ENCODE results near the gene SLU7.
A peak's percentile ranks its signal among the peaks of the same experiment; 100 is the strongest.
"Not testable (repeated sequence)": the region's sequence is repeated elsewhere in the genome, so short reads cannot be mapped to it uniquely, and the experiment has no call there.

Gene SLU7

DNA sequence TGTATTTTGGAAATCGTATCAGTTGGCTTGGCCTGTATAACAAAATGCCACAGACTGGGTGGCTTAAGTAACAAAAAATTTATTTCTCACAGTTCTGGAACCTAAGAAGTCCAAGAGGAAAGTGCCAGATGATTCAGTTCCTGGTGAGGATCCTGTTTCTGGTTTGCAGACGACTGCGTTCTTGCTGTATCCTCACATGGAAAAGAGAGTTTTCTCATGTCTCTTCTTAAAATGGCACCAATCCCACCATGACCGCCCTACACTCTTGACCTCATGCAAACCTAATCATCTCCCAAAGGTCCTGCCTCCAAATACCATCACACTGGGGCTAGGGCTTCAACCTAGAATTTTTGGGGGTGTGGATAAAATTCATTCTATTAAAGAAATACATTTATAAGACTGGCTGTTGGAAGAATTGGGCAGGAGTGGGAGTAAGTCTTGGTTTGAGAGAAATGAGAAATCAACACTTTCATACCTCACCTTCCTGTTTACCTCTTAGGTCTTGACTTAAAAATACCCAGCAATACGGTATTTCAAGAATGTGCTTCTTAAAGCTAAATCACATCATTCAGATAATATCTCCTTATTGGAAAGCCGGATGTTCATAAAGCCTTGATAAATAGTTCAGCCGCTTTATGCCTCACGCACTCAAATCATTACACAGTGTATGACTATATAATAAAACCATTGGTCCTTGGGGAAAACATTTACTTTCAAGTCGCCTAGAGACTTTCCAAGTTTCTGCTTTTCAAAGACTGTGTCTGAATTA lies 31.5 kb upstream of the SLU7 start:
- DNase-seq, result no peak

DNA sequence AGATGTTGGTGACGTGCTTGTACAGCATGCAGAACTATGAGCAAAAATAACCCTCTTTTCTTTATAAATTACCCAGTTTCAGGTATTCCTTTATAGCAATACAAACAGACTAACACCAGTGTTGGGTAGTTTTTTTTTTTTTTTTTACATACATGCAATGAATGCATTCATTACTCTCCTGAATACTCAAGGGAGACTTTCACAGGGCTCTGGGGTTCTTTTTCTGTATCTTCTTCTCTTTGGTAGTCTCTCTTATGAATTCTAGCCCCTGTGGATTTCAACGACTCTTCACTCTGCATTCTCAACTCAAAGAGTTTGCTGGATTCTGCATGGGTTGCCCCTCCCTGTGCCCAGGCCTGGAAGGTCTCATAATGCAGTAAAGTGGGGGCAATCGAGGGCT lies 30.6 kb upstream of the SLU7 start:
- DNase-seq, result no peak

DNA sequence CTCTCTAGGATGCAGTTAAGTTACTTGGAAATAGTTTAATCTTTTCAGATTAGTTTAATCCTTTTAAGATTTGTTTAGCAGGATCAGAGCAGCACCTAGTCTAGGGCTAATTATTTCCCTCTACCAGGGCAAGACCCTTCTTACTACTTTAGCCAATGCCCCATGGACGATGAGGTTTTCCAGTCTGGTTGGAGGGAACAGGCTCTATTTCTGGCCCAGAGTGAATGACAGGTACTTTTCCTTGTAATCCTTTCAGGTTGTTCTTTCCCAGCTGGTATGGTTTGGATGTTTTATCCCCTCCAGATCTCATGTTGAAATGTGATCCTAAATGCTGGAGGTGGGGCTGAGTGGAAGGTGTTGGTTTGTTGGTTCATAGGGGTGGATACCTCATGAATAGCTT lies 30.0 kb upstream of the SLU7 start:
- no peak for DNase-seq

DNA sequence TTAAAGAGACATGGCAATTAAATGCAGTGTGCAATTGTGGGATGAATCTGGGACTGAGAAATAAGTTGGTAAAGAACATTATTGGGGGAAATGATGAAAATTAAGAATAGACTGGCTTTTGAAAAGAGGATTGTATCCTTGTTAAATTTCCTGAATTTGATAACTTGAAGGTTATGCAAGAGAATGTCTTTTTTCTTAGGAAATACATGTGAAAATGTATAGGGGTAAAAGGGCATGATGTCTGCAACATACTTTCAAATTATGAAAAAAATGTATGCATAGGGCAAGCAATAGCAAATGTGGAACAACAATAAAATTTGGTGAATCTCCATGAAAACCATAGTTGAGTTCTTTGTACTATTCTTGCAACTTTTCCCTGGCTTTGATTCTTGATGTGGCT lies 26.9 kb upstream of the SLU7 start:
- no peak for DNase-seq

DNA sequence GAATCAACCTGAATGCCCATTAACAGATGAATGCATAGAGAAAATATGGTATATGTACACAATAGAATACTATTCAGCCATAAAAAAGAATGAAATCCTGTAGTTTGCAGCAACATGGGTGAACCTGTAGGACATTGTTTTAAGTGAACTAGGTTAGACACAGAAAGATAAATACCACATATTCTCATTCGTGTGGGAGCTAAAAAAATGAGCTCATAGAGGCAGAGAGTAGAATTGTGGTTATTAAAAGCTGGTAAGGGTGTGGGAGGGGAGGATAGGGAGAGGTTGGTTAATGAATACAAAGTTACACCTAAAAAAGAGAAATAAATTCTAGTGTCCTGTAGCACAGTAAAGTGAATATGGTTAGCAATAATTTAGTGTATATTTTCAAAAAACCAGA lies 26.3 kb upstream of the SLU7 start:
- no peak for DNase-seq

DNA sequence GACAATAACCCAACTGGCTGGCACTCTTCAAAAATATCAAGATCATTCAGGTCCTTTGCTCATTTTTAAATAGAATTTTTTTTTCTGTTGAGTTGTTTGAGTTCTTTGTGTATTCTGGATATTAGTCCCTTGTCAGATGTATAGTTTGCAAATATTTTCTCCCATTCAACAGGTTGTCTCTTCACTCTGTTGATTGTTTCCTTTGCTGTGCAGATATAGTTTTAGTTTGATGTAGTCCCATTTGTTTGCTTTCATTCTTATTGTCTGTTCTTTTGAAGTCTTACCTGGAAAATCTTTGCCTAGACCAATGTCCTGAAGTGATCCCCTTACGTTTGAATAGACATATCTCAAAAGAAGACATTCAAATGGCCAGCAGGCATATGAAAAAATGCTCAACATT lies 25.5 kb upstream of the SLU7 start:
- no peak for DNase-seq

DNA sequence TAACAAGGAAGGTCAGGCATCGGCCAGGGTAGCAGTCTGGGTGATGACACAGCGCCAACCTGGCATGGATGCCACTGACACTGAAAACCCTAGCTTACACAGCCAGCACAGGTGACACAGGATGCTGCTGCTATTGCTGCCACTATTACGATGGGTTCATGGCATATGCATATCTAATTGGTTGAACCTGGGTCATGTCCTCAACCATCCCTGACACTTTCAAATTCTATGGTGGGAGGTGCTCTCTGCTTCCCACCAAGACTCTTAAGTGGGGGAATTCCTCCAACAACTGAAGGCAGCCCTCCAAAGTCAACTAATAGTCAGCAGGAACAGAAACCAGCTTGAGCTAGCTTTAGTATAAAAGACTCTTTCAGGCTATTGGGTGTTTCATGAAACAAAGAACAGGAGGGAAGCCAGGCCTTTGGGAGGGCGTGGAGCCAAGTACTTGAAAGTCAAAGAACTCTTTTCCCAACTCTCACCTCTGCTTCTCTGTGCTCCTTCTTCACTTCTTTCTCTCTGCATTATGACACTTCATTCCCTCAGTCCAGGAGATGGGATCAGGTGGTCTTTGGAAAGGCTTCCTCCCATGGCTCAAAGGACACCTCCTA lies 24.0 kb upstream of the SLU7 start:
- DNase-seq, result peak; percentile 15

DNA sequence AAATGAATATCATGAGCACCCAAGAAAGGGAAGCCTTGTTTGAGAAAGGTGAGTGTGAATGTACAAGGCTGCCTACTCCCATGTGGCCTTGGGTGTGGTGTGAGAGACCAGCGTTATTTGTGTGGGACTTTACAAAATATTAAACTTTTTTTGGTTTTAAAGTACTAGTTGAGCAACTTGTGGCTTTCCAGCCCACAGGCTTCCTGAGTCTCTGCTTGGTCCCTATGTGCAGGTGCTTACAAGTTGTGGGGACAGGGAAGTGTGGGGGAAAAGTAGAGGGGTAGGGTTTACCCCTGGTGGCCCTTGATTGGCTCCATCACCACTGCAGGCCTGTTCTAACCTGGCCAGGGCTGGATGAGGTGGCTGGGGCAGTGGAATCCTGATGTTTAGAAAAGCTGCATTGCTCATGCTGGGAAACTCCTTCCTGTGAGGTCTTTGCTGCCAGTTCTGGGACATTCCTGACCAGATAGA lies 22.5 kb upstream of the SLU7 start:
- no peak for DNase-seq

DNA sequence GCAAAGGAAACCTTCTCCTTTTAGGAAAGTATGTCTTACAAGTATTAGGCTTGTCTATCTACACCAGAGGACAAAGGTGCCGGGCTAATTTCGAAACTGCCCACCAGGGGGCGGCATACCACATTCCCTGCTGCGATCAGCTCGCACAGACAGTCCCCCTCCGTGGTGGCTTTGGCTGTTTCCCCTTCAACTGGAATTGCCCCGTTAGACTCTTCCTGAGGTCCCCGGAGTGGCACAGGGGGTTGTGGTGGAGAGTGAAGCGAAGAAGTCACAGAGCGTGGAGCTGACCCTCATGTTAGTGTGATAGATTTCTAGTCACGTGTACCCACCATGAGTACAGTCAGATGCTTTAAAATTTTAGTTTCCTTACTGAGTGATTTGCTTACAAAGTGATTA lies 20.3 kb upstream of the SLU7 start:
- DNase-seq, result peak; percentile 80

DNA sequence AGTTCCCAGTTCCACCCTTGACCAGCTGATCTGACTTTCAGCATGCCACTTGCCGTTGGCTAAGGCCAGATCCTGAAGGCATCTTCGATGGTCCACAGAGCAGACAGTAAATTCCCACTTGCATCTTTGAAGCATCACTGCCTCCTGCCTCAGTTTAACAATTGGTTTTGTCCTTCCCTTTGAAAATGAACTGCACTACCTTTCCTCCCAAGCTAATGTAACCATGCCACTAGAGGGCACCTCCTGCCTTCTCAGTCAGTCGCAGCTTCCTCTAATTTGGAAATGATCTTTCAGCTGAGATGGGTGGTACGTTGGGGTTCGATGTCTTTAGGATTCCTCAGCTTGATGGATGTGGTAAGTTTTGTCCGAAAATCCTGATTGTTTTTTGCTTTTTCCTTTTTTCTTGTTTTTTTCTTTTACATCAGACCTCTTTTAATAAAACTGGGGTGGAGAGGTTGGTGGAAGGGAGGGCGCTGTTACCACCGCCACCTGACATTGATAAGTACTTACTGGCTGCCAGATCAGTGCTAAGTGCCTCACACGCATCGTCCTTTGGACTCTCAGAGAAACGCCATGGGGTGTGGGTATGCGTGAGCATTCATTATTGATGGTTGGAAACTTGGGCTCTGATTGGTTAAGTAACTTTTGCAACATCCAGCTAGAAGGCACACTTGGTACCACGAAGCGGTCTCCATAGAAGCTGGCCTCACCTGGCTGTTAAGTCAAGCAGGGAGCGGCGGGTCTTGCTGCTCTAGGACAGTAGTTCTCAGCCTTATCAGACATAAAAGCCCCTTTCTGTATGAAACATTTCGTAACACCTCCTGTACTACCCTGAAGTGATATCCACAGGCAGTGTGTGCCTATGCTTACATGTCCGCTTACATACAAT lies 19.7 kb upstream of the SLU7 start:
- DNase-seq, result peak; percentile 63

DNA sequence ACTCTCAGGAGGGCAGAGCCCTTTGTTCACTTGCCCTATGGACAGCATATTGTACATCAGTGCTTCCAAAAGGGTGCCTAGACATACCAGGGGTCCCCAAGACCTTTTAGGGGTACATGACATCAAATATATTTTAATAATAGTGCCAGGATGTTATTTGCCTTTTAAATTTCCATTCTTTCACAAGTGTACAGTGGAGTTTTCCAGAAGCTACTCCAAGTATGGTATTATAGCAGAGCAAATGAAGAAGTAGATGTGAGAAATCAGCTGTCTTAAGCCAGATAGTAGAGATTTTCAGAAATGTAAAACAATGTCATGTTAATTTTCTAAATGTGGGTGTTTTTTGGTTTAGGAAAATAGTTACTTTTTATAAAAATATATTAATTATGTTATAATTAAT lies 18.4 kb upstream of the SLU7 start:
- no peak for DNase-seq

DNA sequence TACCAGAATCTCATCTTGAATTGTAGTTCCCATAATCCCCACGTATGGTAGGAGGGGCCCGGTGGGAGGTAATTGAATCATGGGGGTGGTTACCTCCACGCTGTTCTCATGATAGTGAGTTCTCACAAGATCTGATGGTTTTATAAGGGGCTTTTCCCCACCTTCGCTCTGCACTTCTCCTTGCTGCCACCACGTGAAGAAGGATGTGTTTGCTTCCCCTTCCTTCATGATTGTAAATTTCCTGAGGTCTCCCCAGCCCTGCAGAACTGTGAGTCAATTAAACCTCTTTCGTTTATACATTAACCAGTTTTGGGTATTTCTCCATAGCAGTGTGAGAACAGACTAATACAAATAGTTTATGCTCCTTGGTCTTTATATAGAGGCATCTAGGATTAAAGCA lies 17.8 kb upstream of the SLU7 start:
- not testable (repeated sequence) for DNase-seq

DNA sequence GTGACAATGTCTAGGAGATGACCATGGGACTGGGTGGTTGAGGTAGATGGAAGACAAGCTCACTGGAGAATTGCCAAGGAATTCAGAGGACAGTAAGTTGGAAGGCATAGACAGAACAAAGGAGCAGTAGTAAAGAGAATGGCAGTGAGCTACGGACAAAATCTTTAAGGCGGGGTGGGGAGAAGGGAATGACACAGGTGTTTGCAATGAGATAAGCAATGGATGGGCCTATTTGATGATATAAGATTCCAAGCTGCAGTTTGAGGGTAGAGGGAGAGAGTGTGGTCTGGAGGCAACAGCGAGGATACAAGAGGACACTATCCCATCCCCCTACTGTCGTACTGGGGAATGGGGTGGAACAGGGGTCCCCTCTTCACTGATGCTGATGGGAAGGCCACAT lies 17.1 kb upstream of the SLU7 start:
- no peak for DNase-seq

DNA sequence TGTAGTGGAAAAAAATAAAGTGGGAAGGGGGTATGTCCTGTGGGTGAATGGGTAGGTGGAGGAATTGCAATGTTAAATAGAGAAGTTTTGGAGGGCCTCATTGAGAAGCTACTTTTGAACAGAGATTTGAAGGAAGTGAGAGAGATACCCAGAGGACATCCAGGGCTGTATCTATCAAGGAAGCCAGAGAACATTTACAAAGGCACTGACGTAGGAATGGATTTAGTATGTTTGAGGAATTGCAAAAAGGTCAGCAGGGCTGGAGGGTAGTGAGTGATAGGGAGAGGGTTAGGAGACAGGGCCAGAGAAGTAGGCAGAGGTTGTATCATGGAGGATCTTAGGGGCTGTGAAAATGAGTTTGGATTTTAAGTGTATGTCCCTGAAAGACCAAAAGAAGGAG lies 16.7 kb upstream of the SLU7 start:
- no peak for DNase-seq

DNA sequence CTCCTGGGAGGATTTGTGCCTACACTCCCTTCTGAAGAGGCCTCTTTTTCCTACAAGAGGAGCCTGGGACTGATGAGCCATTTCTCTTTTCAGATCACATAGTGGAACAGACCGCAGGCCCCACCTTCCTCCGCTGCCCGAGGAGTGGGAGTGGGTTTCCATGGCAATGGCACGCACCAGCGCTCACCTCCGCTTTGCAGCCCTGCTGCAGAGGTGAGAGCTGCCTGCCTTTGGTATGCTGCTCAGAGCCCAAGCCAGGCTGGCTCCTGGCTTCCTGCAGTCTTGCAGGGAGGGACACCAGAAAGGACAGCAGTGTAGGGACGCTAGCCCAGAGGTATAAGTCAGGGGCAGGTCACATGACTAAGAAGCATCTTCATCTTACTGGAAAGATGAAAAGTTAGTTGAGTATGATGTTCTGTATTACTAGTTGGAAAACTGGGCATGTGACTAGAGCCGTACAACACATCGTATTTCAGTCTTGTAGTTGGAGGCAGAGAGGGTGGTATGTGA lies 15.2 kb upstream of the SLU7 start:
- no peak for DNase-seq

DNA sequence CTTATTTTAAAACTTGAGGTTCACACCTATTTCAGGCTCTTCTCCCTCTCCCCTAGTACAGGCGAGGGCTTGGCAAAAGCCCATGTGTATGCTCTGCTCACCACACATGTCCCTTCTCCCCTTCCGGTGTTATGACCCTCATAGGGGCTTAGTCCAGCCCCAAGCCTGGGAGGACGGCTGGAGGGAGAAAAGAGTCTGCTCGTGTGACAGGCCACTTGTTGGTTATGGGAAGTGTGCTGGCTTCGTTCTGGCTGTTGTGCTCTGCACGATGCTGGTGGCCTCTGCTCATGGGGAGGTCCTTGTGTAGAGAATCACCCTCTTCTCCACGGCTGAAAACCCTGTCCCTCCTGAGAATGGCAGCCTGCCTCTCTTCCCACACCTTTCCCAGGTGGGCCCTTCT lies 13.9 kb upstream of the SLU7 start:
- DNase-seq, result no peak

DNA sequence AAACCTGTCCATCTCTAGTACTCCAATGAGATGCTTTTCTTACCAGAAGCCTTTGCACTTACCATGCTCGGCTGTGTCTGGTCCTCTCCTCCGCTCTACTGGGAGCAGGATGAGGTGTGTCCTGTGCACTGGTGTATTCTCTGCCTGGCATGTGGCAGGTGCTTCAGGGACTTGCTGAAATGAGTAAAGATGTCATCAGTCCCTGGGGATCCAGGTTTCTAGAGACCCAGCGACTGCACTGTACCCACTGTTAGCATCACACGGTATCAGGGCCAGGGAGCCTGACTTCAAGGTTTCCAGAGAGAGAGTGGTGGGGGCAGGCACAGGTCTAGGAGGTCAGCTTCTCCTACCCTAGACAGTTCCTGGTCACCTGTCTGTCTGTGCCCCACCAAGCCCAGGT lies 13.3 kb upstream of the SLU7 start:
- no peak for DNase-seq

DNA sequence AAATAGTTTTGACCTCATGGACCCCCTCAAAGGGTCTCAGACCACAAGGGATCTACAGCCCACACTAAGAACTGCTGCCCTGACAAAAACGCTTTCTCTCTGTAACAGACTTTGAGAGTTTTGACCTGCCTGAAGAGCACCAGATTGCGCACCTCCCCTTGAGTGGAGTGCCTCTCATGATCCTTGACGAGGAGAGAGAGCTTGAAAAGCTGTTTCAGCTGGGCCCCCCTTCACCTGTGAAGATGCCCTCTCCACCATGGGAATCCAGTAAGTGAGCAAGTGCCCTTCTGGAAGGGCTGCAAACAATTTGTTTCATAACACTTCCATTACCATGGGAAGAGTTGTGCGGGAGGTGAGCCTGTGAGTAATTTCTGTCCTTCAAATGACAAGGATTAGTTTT lies 8.7 kb upstream of the SLU7 start:
- no peak for DNase-seq

DNA sequence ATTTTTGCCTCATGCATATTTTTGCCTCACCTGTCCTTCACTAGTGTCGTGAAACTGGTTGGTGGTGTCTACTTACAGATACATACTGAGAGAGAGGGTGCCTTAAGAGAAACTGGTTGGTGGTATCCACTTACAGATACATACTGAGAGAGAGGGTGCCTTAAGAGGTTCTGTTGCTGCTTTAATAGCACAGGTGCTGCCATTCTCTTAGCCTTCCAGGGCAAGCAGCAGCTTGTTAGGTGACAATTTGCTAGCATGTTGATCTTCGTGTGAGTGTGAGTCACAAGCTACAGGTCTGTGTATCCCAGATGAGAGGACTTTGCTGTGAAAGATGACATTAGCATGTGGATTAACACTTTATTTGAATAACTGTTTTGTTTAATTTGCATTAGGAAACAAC lies 4.2 kb upstream of the SLU7 start:
- DNase-seq, result no peak

DNA sequence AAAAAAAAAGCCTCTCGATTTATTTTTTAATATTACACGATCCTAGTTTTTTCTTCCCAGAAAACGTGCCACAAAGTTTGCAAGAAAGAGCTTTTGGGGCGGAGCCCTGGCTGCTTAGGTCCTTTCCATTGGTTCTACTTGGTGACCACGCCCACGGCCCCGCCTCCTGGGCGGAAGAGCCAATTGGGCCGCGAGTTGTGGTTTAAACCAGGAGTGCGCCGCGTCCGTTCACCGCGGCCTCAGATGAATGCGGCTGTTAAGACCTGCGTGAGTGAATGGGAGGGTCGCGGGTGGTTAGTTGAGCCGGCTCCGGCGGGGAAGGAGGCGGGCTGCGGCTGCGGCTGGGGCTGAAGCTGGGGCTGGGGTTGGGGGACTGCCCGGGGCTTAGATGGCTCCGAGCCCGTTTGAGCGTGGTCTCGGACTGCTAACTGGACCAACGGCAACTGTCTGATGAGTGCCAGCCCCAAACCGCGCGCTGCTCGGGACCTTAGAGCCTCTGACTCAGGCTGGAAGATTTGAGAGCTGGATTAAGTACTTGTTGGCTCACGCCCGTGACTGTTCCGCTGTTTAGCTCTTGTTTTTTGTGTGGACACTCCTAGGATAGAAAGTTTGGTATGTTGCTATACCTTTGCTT lies 2.9 kb upstream of the SLU7 start, which contains the start of gene PTTG1:
PTTG1 (plus strand) TSS at position 231 of the 634 bp plus-strand sequence. CDS start 458 bp downstream, outside the sequence.
- DNase-seq, result peak; percentile 97

DNA sequence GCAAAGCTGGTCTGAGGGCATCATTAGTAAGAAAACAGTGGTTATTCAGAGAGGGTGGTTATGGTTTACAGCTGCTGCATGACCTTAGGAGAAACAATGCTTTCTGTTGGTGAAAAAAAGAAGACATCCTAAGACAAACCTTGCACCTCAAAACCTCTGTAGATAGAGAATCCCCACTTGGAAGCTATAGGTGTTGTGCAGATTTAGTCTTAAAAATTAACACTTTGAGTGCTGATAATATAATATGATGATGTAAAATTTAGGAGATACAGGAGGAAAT lies 1.4 kb upstream of the SLU7 start:
- DNase-seq, result peak; percentile 11

DNA sequence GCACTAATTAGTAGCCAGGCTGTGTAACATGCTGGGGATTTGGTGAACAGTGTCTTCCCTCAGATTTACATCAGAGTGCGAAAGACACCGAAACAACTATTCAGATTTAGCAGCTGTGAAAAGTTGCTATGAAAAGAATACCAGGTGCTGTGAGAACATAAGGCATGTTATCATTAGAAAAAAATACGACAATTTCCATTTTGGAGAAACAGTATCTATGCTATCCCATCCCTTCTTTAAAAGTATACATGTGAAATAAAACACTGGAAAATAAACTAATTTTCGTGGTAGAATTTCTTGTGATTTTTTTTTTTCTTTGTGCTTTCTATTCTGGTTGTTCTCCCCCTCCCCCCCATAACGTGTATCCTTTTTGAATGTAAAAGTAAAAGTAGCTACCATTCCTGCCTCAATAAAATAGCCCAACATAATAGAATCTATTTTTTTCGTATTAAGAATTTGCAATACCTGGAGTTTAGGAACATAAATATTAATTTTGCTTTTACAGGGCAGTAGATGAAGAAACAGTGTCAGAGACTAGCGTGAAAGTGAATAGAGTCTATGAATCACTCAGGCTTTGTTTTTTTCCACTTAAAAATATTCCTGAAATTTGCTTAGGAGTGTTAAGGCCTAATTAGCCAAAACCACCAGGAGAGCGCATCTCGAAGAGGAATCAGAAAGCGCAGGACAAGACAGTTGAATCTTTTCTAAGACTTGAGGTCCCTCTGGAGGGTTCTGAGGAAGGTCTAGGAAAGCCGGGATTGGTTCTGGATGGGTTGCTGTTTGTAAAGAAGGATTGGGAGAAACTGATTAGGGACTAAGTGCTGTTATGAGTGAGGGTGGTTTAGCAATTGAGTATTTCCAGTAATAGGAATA lies 813 bp upstream of the SLU7 start:
- DNase-seq, result peak; percentile 17
